ENCODE measurements around the gene PLCG1.
"Not testable (repeated sequence)": the region's sequence is repeated elsewhere in the genome, so short reads cannot be mapped to it uniquely, and the experiment has no call there.

The PLCG1 gene

DNA sequence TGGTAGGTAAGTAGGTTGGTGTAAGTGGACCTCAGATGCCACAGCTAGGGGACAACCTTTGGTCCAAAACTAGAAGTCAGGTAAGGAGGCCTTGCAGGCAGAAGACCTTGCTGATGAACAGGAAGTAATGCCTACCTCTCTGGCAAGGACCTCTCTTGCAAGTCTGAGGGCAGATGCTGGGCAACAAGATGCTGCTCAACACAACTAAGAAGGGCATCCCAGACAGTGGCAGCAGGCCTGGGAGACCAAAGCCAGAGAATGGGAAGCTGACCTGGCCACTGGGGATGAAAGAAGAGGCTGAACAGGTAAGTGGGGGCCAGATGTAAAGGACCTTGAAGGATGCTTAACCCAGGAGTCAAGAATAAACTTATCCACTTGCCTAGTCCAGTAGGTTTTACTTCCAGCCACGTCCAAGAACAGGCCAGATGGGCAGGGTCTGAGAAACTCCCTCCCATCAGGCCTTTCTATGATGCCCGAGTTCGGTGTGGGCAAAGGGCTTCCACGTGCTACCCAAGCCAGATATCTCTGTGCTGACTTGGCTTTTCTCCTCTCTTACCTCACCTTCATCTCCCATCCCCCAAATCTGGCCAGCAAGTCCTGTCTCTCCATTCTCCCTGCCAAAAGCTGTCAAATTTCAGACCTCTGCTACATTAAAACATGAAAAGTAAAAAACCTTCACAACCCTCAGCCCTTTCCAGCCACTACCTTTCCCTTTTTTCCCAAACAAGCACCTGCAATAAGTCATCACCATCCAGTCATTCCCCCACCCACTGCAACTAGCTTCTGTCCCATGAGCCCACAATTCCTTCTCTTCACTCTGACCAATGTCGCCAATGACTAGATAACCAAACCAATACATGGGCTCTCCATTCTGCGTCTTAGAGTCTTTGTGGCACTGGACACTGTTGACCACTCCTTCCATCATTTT lies 11.5 kb upstream of the PLCG1 start:
- no peak for DNase-seq

DNA sequence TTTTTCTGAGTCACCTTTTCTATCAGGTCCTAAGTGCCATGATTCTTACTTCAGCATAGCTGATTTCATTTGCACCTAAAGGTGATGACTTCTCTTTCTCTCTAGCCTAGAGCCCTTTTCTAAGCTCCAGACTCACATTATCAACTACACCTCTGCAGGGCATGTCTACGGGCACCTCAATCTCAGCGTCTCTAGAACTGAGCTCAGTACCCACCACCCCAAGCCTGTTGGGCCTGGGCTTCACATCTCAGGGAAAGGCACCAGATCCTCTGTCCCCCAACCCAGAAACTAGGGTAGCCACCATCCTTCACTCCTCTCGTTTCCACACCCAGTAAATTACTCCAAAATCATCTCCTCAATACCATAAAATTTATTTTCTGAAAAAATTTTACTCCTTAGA lies 10.6 kb upstream of the PLCG1 start:
- DNase-seq, result no peak

DNA sequence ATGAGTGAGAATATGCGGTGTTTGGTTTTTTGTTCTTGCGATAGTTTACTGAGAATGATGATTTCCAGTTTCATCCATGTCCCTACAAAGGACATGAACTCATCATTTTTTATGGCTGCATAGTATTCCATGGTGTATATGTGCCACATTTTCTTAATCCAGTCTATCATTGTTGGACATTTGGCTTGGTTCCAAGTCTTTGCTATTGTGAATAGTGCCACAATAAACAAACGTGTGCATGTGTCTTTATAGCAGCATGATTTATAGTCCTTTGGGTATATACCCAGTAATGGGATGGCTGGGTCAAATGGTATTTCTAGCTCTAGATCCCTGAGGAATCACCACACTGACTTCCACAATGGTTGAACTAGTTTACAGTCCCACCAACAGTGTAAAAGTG lies 9.0 kb upstream of the PLCG1 start:
- not testable (repeated sequence) for DNase-seq

DNA sequence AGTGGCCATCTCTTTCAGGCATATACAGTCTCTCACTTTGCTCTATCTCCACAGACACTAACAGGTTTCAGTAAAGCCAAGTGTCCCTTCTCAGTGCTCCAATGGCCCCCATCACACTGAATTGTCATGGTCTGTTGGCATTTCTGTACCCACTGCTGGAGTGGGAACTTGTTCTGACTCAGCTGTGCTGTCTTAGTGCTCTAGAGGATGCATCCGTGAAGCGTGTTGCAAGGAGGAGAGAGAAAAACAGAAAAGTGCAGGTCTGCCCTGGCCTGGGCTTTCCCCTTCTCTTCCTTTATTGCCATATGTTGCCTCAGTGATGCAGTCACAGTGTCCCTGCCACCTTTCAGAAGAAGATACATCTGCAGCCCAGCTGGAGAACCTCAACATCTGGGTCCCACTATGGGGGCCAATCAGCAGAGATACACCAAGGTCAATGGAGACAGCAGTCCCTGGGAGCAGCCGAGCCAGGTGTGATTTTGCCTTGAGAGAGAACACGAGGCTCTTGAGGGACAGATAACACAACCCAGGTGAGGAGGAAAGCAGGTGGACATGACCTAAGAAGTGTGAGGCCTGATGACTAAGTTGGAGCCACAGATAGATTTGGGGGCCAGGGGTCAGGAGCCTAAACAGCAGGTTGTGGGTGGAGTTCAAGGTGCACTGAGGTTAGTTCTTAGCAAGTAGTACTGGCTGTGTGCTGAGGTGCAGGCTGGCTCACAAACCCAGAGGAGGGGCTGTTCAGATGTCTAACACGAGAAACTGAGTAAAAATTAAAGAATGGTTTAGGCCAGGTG lies 5.6 kb upstream of the PLCG1 start:
- DNase-seq, result no peak

DNA sequence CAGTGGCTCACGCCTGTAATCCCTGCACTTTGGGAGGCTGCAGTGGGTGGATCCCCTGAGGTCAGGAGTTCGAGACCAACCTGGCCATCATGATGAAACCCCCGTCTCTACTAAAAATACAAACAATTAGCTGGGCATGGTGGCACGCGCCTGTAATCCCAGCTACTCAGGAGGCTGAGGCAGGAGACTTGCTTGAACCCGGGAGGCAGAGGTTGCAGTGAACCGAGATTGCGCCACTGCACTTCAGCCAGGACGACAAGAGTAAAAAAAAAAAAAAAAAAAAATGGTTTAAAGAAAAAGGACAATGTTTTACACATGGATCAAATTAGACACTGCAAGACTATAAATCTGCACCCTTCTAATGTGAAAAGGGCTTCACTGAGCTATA lies 5.0 kb upstream of the PLCG1 start:
- DNase-seq, result not testable (repeated sequence)

DNA sequence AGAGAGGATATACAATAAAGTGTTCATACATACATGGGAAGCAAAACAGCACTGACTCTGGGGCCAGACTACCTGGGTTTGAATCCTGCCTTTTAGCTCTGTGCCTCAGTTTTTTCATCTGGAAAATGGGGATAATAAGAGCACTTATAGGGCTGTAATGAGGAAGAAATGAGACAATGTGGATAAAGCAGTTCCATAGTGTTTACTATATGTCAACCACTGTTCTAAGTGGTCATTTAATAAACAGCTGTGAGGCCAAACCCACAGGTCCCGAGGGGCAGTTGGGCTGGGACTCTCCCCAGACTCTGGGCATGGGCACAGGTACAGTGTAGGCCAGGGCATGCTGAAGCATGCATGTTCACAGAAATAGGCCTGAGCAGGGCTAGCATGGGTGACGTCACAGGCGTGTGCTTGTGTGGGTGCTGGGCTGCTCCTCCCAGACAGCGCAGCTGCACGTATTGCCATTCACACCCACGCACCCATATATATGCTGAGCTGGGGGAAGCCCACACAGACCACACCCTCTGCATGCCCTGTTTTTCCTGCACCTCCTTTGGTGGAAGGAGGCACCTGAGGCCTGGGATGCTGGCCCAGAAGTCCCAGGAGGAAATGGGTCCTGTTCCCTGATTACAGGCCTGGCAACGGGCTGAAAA lies 3.5 kb upstream of the PLCG1 start:
- no peak for DNase-seq

DNA sequence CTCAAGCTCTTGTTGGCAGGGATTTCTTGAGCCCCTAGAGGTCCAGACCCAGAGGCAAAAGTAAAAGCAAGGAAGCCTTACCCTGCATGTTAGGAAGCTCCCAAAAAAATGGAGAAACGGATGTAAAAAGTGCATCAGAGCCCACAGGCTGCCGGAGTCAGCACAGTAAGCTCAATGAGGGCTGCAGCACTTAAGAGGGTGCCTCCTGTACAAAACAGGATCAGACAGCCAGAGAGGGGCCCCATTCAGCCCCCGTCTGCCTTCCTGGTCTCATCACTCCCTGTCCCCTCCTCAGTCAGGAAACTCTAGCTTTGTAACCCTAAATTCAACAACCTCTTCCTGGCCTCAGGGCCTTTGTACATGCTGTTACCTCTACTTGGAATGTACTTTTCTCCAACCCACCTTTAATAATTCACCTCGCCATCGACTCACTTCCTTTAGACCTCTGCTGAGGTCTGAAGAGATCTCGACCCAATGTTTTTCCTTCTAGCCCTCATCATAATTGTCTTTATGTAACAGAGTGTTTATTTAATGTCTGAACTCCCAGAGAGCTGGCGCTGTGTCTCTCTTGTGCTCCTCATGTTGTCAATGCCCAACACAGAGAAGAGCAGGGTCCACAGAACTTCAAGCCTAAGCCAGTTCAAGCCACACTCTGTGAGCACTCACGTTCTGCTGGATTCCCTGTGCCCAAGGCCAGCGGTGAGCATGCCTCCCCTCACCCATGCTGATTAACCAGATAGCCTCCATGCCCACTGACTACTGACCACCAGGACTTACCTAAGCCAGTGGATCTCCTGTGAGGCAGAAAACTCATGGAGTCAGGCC lies 2.8 kb upstream of the PLCG1 start:
- DNase-seq, result no peak

DNA sequence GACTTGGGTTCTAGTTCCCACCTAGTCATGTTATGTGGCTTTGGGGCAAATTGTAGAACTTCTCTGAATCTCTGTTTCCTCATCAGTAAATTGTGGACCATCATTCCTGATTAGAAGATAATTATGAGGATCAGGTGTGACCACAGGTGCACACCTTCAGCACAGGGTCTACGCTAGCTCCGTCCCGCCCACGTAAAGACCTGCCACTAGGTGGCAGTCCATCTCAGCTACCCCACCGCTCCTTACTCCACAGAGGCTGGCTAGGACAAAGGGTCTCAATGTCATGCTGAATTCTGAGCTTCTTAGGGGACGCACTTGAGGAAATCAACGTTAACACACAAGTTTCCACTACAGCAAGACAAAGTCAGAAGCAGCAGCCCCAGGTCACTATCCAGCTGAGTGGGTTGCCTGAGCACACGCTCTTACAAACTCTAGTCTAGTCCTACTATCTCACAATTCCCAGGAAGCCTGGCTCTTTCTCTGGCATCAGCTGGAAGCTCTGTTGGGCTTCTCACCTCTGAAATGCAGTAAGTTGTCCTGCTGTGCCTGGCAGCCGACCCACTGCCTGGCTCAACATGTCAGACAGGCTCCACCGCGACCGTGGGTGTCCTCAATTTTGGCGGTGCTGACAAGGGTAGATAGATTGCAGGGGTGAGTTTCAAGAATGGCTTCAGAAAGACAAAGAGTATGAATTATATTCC lies 2.0 kb upstream of the PLCG1 start:
- DNase-seq, result peak; percentile 71

DNA sequence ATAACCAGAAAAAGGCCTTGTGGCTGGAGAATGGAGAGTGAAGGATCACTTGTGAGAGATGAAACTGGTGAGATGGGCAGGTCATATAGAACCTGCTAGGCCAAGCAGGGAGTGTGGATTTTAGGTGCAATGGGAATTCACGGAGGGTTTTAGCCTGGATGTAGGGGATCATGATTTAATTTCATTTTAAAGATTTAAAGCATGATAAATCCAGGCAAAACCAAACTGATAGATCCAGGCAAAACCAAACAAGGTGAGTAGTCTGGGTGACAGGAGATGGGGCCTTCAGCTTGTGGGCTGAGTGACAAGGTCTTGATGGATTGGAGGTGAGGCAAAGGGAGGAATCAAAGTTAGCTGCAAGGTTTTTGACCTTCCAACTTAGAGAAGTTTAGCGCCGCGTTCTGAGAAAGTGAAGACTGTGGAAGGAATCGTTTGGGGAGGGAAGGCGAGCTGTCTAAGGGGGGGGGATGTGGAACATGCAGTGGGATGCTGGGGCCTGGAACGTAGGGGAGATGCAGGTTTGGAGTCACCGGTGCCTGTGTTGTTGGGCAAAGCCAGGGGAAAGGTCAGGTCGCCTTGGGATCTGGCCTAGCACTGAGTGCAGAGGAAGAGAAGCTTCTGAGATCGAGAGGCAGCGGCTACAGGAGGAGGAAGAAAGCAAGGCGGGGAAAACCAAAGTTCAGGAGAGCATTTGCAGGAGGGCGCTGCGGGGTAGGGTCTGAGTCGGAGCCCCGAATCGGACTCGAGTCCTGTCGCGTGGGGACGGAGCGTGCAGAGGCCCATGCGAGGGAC lies 1.3 kb upstream of the PLCG1 start:
- DNase-seq, result no peak

DNA sequence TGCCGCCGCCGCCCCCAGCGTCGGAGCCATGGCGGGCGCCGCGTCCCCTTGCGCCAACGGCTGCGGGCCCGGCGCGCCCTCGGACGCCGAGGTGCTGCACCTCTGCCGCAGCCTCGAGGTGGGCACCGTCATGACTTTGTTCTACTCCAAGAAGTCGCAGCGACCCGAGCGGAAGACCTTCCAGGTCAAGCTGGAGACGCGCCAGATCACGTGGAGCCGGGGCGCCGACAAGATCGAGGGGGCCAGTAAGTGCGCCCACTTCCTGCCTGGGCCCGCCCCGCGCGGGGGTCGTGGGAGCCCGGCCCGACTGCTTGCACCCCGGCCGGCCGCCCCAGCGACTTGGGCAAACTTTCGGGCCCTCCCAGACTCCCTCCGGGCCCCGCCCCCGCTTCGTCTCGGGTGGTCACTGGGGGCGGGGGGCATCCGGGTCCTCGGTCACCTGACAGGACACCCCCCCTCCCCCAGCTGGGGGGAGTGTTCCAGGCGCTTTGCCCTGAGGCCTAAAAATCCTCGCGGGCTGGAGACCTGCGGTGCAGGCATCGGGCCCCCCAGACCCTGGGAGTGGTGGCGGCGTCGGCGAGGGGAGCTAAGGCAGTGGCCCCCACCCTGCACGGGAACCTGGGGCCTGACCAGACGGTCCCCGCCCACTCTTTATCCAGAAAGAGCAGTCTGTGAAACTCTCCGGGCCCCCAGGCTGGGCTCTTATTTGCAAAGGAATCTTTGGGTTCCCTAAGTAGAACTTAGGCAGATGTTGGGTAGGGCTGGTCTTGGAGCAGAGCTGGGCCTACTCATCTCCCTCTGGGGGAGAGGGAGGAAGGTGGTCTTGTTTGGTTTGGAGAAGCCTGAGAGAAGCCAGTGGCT lies 501 bp downstream of the PLCG1 start:
- DNase-seq, result peak; percentile 81

DNA sequence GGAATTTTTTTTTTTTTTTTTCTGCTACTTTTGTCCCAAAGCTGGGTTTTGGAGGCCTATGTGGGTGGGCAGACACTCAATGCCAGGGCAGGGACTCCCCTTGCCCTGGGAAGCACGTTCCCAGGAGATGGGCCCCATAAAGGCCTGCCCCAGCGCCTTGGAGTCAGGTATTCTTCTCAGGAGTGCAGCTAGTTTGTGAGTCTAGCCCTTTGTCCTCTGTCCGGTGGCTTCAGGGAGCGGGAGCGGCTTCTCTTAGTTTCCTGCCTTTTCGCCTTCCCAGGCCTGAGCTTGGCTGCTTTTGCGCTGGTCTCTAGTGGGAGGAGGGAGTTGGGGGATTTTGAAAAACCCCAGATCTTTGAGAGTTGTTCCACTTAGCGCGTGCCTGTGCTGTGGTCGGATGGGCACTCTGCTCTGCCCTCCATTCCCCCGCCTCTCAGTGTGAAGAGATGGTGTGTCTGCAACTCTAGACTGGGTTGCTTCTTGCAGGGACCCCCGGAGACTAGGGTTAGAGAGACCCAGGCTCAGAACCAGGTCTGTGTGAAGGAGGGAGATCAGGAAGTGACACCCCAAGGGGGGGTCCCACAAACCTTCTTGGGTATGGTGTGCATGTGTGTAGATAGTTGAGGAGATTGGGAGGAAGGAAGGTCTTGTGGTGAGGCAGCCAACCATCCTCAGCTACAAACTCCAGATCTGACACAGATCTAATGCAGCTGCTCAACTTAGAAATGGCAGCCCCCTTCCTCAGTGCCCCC lies 1.3 kb downstream of the PLCG1 start:
- DNase-seq, result no peak

DNA sequence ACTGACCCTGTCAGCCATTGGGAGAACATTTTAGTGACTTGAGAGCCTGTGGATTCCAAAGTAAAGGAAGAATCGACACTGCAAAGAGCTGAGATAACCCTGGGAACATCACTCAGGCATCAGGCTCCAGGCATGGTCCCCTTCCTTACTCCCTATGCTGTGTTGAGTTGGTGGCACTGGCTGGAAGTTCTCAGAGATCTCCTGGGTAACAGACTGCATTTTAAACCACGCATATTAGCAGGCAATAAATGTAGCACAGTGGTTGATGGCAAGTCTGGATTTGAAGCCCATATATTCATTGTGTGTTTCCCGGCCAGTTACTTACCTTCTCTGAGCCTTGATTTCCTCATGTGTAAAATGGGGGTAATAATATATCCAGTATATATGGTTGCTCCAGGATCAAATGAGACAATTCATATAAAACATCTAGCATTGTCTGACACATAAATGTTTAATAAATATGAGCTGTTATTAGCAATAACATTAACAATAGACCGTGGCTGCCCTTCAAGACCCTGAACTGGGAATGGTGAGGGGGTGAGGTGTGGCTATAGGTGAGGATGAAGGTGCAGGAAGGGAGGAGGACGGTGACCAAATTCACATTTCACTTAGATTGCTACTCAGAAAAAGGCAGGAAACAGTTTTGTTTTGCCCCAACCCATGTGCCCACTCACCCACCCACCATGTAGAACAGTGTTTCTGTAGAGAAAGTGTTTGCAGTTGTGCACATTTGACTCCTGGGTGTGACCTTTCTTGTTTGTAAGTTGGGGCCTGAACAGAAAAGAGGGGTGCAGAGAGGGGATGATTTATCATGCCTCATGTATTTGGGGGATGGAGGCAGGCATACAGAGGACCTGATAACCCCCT lies 2.1 kb downstream of the PLCG1 start:
- no peak for DNase-seq

DNA sequence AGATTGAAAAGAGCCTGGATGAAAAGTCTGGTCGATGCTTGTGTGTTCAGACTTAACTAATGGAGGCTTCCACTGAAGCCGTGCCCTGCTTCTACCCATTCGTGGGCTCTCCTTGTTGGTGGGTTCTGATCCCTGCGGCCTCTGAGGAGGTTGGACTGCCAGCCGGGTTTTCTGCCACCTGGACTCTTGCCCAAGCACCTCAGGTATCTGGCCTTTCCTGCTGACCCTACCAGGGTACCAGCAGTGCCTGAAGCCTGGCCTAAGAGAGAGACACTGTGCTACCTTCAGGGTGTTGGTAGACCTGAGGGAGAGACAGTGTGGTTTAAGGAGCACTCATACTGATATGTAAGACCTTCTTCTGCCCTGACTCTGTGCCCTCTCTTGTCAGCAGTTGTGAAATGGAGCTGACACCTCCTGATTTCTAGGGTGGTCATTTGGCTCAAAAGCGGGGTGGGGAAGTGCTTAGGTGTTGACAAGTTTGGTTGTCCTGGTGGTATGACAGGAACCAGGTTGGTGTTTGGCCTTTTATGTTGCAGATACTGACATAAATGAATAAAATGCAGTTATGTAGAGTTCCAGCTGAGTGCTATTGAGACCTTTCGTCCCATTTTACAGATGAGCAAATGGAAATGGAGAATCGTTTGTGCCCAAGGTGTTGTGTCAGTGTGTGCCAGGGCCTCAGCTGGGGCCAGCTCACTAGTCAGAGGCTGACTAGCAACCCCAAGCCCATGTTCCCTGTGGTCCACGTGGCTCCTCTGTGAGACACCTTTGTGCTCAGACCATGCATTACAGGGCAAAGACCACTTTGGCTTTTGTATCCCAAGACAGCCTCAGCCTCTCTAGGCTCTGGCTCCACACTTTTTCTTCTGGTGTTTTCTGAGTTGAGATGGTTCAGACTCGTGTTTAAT lies 3.1 kb downstream of the PLCG1 start:
- DNase-seq, result no peak

DNA sequence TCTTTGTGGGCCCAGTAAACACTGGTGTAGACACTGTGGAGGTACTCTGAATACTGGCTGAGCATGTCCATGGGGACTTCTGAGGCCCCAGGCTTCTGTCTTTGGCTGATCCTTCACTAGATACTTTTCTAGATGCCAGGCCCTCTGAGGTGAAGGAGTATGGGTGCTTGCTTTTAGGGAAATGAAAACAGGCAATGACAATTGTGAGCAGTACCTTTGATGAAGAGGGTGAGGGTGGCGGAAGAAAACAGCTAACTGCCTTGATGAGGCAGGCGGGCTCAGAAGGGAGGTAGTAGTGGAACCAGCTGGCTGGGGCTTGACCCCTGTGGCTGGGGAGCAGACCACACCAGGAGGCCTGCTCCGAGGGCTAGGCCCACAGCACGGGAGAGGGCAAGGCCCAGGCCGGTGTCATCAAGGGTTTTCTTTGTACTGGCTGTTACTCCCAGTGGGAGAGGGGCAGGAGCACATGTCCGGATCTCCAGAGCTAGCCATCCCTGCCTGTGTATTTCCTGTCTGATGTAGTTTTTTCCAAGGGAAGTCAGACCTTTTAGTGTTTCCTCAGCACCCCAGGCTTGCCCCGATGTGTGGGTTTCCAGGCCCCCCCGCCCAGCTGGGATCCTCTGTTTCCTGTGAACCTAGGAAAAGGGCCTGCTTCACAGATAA lies 3.9 kb downstream of the PLCG1 start:
- DNase-seq, result no peak

DNA sequence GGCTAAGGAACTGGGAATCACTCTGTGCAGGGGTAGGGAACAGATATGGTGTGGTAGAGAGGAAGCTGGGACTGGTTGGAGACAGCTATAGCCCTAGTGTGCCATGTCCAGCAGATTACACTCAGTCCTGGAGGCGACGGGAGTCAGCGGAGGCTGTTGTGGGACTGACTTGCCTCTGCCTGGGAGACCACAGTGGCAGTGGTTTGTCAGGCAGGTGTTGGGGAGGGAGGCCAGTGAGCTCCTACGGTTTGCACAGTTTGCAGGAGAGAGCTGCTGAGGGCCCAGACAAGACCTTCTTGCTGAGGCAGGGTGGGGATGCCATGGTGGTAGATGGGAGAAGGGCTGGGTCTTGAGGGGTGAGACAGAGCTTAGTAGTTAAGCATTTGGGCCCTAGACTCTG lies 4.9 kb downstream of the PLCG1 start:
- no peak for DNase-seq

DNA sequence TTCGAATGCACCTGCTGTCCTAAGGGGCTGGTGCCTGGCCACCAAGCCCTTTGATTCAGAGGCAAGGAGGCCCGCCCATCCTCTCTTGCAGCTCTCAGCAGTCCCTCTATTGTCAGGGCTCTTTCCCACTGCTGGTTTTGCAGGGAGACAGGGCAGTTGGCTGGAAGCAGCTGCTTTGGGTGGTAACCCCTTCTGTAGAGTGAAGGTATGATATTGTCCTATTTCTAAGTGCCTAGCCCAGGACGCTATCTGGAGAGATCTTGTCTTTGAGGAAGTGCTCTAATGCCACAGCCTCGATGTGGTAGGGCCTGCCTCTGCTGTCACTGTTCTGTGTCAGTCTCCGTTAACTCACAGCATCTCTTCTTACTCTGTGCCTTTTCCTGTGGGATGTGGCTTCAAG lies 5.6 kb downstream of the PLCG1 start:
- no peak for DNase-seq

DNA sequence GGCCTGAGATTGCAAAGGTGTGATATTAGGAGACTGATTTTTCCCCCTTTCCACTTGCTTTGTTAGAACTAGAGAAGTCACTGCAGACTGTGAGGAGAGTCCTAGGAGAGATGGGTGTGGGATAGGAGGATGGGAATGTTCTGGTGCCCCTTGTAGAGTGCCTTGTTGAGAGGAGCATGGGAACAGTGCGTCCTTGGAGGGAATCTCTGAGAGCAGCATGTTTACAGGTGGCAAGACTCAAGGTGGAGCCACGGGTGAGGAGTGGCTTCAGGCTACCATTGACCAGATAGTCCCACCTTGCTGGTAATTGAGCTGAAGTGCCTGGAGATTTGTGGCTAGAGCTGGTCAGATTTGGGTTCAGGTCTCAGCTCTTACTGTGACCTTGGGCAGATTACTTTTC lies 6.0 kb downstream of the PLCG1 start:
- DNase-seq, result no peak

Measured in NCI-H146 (cell line).